ENCODE measurements around the gene C1QA. TPM values are rescaled to one million over a fixed set of nuclear protein-coding genes. Genes with fewer than 3 reads are reported as not detected.
"Not testable (repeated sequence)": the region's sequence is repeated elsewhere in the genome, so short reads cannot be mapped to it uniquely, and the experiment has no call there.

The C1QA gene
- total RNA-seq, 2 experiments from 2014 or later = not detected

DNA sequence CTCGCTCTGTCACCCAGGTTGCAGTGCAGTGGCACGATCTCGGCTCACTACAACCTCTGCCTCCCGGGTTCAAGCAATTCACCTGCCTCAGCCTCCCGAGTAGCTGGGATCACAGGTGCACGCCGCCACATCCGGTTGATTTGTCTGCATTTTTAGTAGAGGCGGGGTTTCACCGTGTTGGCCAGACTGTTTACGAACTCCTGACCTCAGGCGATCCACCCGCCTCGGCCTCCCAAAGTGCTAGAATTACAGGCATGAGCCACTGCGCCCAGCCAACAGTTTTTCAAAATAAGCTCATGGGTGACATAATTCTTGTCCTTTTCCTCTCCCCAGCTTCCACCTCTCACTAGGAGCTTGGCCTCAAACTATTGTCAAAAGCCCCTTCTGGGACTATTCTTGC, 39.7 kb downstream of the C1QA start:
- H3K36me3 Mint-ChIP-seq (ENCODE audit: low read depth); DNase-seq; H3K27ac Mint-ChIP-seq; H3K4me1 Mint-ChIP-seq; POLR2A ChIA-PET; H3K4me3 Mint-ChIP-seq; H3K9me3 Mint-ChIP-seq: not testable (repeated sequence)
- peaks cover 10% of the 10 kb centered on the region for H3K27me3 Mint-ChIP-seq
- CTCF ChIA-PET = interaction anchor here (0.5 kb wide), 1 partner anchor 346 kb away, joined by 5 read pairs; no protein-coding TSS in a partner anchor

DNA sequence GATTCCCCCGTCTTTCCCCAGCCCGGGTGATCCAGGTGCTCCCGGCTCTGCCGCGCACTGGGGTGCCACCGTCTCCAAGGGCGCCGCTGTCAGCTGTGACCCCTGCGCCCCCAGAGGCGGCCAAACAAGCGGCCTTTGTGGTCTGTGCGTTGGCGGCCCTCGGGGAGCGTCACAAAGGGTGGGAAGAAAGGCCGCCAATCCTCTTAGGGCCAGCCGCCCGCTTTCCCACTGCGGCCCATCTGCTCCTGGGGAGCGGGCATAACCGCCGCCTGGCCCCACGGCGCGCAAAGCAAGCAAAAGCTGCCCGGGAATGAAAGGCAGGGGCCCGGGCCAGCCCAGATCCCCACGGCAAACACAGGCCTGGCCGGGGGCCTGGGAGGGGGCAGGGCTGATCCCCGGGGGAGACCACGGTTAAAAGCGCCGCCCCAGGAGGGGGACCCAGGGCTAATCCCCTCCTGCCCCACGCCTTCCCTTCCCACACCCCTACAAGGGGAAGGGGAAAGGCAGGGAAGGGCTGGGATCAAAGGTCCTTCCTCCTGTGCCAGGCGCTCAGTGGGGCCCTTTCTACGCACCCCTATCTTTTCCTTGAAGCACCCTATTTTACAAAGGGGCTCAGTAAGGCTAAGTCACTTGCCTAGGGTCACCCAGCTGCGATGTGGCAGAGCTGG, 40.6 kb downstream of the C1QA start:
- CTCF ChIA-PET = interaction anchor here (0.5 kb wide), 1 partner anchor 345 kb away, joined by 5 read pairs; no protein-coding TSS in a partner anchor

DNA sequence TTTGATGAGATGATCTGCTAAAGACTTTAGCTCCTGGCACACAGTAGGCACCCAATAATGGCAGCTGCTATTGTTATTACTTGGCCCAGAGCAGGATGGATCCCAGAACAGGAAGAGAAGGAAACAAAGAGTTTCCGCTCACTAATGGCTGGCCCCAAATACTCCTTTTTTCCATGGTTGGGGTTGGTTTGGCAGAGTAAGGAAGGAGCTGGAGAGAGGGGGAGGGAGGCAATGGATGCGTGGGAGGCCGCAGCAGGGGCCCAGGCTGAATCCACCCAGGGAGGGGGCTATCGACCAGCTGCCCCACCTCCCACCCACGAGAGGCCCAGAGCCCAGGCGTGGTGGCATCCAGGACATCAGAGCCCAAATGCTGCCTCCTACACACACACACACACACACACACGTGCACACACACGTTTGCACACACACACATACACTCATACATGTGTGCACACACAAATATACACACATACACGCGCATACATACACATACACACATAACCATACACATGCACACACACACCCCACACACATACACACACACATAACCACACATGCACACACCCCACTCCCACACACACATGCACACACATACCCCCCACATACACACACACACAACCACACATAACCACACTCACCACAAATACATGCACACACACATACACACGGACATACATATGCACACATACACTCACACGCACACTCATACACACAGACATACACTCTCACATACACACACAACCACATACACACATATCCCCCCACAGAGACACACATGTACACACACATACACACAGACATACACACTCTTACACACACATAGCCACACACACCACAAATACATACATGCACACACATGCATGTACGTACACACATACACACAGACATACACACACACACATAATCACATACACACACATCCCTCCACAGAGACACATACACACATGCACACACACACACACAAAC, 41.8 kb downstream of the C1QA start:
- Mint-ChIP-seq H3K27ac (no peak overlapping the region), H3K36me3 (ENCODE audit: low read depth) (no peaks in the 10 kb centered on the region), H3K9me3 (no peaks in the 10 kb centered on the region), H3K4me1 (no peaks in the 10 kb centered on the region), H3K4me3 (no peak overlapping the region), H3K27me3 (peaks cover 4% of the 10 kb centered on the region)
- DNase-seq = no peak
- ChIA-PET POLR2A (no interaction called here), CTCF (no interaction called here)

More for the DNA sequence above, 40.6 kb downstream of the C1QA start:
- no peaks in the 10 kb centered on the region for H3K9me3 Mint-ChIP-seq
- H3K36me3 Mint-ChIP-seq (ENCODE audit: low read depth) = no peaks in the 10 kb centered on the region
- POLR2A ChIA-PET = no interaction called here
- peaks cover 10% of the 10 kb centered on the region for H3K27me3 Mint-ChIP-seq
- no peaks in the 10 kb centered on the region for H3K4me1 Mint-ChIP-seq
- H3K27ac Mint-ChIP-seq = no peak overlapping the region
- H3K4me3 Mint-ChIP-seq = no peak overlapping the region
- DNase-seq = no peak

DNA sequence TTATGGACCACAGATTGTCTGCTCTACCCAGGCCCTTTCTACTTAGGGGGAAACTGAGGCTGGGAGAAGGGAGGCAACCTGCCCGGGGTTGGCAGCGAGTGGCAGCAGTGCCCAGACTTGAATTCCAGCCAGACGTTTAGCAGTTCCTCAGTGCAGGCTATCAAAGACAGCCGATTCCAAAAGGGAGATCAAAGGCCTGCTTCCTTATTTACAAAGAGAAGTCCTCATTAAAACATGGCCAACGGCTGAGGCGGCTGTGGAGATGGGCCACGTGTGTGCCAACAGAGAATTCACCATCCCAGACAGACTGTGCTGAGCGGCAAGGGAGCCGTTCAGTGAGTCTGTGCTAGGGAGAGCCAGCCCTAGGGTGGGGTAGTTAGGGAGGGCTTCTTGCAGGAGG, 44.3 kb downstream of the C1QA start:
- H3K27ac Mint-ChIP-seq = no peak overlapping the region
- CTCF ChIA-PET = interaction anchor here (1.2 kb wide), 1 partner anchor 24 kb away, joined by 3 read pairs; no protein-coding TSS in a partner anchor
- no peak for DNase-seq
- no peaks in the 10 kb centered on the region for H3K9me3 Mint-ChIP-seq
- POLR2A ChIA-PET = no interaction called here
- H3K36me3 Mint-ChIP-seq (ENCODE audit: low read depth) = no peaks in the 10 kb centered on the region
- H3K4me3 Mint-ChIP-seq = no peak overlapping the region
- no peaks in the 10 kb centered on the region for H3K4me1 Mint-ChIP-seq
- peaks cover 1% of the 10 kb centered on the region for H3K27me3 Mint-ChIP-seq

DNA sequence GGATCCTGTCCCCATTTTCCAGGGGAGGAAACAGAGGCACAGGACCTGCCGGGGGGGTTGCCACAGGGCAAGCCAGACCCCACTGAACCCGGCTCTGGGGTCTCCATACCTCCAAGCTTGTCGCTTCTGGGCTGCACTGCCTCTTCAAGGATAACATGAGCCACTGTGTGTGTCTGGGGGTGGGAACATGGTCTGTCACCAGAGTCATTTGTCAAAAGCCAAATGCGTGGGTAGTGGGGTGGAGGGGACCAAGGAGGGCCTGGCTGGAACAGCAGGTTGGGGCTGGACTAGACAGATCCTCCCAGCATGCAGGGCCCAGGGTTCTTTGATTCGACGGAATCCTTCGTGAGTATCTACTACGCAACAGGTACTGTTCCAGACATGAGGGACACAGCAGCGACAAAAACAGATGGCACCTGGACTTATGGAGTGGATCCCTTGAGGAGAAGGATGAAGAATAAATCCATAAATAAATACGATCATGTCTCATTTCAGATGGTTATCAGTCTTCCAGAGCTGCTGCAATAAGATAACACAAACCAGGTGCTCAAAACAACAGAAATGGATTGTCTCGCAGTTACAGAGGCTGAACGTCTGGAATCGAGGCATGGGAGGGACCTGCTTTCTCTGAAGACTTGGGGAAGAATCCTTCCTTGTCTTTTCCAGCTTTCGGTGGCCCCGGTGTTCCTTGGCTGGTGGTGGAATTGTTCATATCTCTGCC, 45.3 kb downstream of the C1QA start:
- Mint-ChIP-seq H3K4me1 (no peaks in the 10 kb centered on the region), H3K4me3 (no peak overlapping the region), H3K9me3 (no peaks in the 10 kb centered on the region), H3K36me3 (ENCODE audit: low read depth) (no peaks in the 10 kb centered on the region), H3K27me3 (peaks cover 5% of the 10 kb centered on the region), H3K27ac (no peak overlapping the region)
- POLR2A ChIA-PET = no interaction called here
- DNase-seq = no peak
- CTCF ChIA-PET = no interaction called here

DNA sequence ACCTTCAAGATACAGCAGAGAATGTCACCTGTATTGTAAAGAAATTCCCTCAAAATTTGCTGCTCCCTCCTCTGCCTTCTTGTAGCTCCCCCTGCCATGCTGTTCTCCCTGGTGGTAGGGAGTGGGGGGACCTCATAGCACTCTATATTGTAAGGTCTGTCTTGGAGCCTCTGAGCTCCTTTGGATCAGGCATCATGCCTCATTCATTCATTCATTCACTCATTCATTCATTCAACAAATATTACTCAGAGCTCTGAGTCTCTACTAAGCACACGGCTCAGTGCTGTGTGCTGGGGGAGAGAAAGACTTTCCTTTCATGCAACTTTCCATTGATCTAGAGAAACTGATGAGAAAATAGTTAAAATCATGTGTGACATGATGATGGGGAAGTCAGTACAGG, 47.1 kb downstream of the C1QA start:
- CTCF ChIA-PET = no interaction called here
- POLR2A ChIA-PET = no interaction called here
- DNase-seq = no peak
- Mint-ChIP-seq H3K36me3 (ENCODE audit: low read depth) (no peaks in the 10 kb centered on the region), H3K4me3 (no peak overlapping the region), H3K27ac (no peak overlapping the region), H3K27me3 (peaks cover 12% of the 10 kb centered on the region), H3K9me3 (no peaks in the 10 kb centered on the region), H3K4me1 (no peaks in the 10 kb centered on the region)

DNA sequence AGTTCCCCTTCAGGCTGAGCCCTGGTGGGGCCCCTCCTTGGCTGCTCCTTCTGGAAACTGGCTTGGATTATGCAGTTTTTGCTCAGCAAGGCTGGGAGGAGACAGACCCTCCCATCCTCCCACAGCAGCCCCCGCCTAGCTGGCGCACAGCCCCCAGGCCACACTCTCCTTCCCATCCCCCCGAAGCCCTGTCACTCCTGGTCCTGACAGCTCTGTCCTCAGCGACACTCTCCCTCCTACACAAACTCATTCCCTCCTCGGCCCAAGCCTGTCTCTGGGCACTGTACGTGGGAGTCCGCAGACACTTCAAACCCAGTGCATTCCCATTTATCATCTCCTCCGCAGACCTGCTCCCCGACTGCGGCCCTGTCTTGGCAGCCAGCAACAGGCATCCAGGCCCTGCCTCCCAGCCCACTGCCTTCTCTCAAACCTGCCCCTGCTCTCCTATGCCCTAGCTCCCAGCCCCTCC, 49.2 kb downstream of the C1QA start:
- H3K27ac Mint-ChIP-seq = no peak overlapping the region
- H3K4me3 Mint-ChIP-seq = no peak overlapping the region
- no peaks in the 10 kb centered on the region for H3K4me1 Mint-ChIP-seq
- no peaks in the 10 kb centered on the region for H3K9me3 Mint-ChIP-seq
- ChIA-PET CTCF (no interaction called here), POLR2A (no interaction called here)
- peaks cover 12% of the 10 kb centered on the region for H3K27me3 Mint-ChIP-seq
- H3K36me3 Mint-ChIP-seq (ENCODE audit: low read depth) = no peaks in the 10 kb centered on the region
- DNase-seq = no peak

DNA sequence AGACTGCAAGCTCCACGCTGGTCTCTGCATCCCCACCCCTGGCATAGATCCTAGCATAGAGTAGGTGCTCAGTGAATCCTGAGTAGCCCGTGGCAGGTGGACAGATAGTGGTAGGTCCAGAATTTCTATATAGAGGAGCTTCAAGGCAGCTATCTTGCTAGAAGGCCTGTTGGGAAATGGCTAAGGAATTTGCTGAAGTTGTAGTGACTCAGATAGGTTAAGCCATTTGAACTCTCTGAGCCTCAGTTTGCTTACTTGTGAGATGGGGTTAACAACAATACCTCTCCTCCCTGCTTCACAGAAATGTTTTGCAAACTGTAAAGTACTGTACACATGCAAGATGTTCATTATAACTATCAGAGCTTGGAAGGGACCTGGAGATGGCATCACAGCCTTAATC, 50.8 kb downstream of the C1QA start:
- CTCF ChIA-PET = no interaction called here

DNA sequence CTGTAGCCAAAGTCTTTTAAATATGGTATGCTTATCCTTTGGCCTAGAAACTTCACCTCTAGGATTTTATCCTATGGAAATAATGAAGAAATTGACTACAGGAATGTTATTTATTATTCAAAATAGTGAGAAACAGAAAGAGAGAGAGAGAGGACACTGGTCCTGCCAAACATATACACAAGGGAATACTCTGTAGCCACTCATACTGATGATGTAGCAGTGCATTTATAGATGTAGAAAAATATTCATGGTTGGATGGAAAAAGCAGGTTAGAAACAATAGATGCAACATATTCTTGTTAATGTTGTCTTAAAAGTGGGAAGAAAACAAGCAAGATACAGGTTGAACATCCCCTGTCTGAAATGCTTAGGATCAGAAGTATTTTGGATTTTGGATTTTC, 52.0 kb downstream of the C1QA start:
- Mint-ChIP-seq H3K27me3 (peaks cover 15% of the 10 kb centered on the region), H3K9me3 (no peaks in the 10 kb centered on the region), H3K4me1 (no peaks in the 10 kb centered on the region), H3K36me3 (ENCODE audit: low read depth) (no peaks in the 10 kb centered on the region), H3K27ac (no peak overlapping the region), H3K4me3 (no peak overlapping the region)
- ChIA-PET POLR2A (no interaction called here), CTCF (no interaction called here)
- DNase-seq = no peak

More for the DNA sequence above, 50.8 kb downstream of the C1QA start:
- H3K27ac Mint-ChIP-seq = no peak overlapping the region
- no peaks in the 10 kb centered on the region for H3K9me3 Mint-ChIP-seq
- H3K36me3 Mint-ChIP-seq (ENCODE audit: low read depth) = no peaks in the 10 kb centered on the region
- no peak overlapping the region for H3K4me3 Mint-ChIP-seq
- peaks cover 13% of the 10 kb centered on the region for H3K27me3 Mint-ChIP-seq
- H3K4me1 Mint-ChIP-seq = no peaks in the 10 kb centered on the region
- no peak for DNase-seq
- POLR2A ChIA-PET = no interaction called here

Small RNAs within 50 kb of the gene (microRNA-seq; reads per million reads assigned to microRNA genes)
- gene MIR6127 (ENCODE audit: borderline microRNAs expressed, borderline replicate concordance) = not detected

Other genes starting within 250 kb of the C1QA start
- gene ZBTB40, start 184.8 kb upstream of the C1QA start, total RNA-seq = 10 to 100 TPM; 18.5 to 19.0 TPM
- not detected for gene EPHA8, start 73.1 kb upstream of the C1QA start, total RNA-seq
- gene C1QC, start 7.0 kb downstream of the C1QA start, total RNA-seq = not detected
- not detected for gene C1QB, start 16.6 kb downstream of the C1QA start, total RNA-seq
- gene EPHB2, start 74.2 kb downstream of the C1QA start, total RNA-seq = under 1 TPM in 1 of 2 experiments, not detected in 1; 0.08 TPM